ENCODE measurements around the gene RTN4.
"Not testable (repeated sequence)": the region's sequence is repeated elsewhere in the genome, so short reads cannot be mapped to it uniquely, and the experiment has no call there.

The RTN4 gene

DNA sequence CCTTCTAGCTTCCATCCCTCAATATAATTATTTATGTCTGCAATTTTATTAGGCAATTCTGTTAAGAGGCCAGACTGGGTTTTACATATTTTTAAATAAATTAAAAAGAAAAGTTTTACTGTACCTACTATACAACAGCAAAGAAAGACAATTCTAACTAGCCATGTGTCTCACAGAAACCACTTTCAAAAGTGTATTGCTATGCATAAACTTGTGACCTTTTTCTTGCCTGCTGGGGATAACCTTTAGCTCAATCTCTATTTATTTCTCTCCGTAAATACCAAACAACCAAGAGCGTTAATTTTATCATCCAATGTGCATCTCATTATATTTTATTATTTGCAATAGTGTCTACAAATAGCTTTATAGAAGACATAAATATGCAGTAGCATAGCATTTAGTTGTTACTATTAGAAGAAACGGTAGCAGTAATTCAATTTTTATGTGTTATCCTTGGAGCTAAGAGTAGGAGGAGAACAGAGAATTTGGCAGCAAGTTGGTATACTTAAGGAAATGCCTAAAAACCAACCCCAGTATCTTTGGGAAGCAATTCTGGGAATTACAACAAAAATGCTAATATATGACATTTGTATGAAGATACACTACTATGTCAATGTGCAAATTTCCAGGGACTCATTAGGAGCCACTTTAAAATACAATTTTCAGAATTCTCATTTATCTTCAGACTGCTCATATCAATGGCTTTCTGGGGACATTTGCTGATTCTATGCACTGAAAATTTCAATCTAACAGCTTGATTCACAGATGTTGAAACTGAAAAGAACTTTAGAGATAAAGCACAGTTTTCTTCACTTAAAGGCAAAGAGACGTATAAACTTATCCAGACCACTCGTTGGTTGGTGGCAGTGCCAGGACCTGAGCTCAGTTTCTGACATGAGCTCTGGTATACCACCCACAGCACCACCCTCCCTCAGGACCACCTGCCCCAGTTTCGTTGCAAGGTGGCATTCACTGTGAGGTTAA, 23.0 kb upstream of the RTN4 start:
- DNase-seq = no peak

DNA sequence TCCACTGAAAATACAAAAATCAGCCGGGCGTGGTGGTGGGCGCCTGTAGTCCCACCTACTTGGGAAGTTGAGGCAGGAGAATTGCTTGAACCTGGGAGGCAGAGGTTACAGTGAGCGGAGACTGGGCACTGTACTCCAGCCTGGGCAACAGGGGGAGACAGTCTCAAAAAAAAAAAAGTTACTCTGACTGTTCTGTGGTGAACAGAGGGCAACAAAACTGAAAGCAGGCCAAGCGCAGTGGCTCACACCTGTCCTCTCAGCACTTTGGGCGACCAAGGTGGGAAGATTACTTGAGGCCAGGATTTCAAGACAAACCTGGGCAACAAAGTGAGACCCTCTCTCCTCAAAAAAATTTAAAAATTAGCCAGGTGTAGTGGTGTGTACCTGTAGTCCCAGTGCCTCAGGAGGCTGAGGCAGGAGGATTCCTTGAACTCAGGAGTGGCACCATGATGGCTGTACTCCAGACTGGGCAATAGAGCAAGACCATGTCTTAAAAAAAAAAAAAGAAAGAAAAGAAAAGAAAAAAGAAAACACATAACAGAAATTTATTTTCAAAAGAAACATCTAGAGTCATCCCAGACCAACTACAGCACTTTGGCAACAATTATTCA, 13.6 kb upstream of the RTN4 start:
- DNase-seq = no peak

DNA sequence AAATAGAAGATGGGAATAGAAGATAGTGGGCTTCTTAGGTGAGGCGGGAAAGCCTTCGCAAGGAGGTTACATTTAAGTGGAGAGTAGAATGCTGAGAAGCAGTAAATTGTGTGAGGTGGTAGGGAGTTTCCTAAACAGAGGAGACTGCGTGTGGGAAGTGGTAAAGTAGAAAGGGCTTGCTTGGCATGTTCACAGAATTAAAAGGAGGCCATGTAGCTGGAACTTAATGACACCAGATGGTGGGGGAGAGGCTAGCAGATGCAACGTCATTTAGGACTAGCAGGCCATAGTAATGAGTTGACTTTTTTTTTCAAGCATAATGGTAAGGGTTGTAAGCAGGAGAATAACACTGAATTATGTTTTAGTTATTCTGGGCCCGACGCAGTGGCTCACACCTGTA, 13.0 kb upstream of the RTN4 start:
- DNase-seq = no peak

DNA sequence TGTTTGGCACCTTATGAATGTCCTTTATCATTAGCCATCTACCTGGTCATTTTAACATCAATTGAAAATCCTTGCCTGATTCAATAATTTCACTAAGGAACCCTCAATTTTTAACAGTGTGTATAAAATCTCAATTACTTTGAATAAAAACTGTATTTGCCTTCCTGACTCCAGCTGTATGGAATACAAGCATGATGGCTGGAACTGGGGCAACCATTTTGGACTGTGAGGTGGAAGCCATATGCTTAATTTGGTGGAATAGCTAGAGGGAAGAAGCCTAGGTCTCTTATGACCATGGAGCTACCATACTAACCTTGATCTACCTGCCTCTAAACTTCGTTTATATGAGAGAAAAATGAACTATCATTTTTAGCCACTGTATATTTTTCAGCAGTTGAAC, 12.5 kb upstream of the RTN4 start:
- DNase-seq = no peak

DNA sequence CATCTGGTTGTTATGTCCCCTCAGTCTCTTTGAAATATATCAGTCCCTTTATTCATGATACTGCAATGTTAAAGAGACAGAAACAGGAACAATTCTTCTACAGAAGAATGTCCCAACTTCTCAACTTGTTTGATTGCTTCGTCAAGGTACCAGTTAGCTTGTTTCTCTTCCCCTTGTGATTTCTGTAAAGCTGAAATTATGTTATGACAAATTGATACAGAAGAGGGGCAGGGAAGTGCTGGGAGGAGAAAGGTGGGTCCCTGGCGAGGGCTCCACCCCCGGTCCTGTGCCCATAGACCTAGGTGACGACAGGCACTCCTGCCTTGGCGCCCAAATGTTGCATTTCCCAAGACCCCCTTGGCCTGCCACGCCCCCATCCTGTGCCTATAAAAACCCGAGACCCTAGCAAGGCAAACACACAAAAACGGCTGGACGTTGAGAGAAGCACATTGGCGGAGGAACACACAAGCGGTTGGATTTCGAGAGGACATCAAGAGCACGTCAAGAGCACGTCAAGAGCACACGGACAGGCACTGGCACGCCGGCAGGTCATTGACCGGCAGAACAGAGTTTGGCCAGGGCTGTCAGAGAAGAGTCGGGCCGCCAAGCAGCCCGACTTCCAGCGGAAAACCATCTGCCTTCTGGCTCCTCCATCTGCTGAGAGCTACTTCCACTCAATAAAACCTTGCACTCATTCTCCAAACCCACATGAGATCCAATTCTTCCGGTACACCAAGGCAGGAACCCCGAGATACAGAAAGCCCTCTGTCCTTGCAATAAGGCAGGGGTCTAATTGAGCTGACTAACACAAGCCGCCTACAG, 11.5 kb upstream of the RTN4 start:
- DNase-seq = no peak

DNA sequence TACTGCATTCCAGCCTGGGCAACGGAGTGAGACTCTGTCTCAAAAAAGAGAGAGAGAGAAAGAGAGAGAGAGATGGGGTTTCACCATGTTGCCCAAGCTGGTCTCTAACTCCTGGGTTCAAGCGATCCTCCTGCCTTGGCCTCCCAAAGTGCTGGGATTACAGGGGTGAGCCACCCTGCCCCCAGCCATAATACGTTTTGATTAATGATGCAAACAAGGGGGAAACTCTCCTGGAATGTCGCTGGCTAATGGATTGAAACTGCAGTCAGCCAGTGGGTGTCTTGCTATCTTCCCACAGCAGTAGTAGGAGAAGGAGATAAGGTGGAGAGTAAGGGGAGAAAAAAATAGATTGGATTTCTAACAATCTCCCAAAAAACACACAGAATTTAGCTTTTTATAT, 9.5 kb upstream of the RTN4 start:
- DNase-seq = no peak

DNA sequence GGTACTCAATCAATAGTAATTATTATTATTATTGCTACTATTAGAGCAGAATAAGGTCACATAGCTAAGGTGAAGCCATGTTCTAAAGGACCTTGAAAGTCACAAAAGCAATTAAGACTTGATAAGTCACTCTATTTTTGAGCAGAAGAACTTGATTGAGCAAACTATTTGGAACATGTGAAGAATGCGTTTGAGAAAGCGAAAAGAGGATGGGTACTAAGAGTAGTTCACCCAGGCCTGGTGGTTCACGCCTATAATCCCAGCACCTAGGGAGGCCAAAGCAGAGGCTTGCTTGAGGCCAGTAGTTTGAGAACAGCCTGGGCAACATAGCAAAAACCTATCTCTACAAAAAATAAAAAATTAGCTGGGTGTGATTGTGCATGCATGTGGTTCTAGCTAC, 7.2 kb upstream of the RTN4 start:
- no peak for DNase-seq

DNA sequence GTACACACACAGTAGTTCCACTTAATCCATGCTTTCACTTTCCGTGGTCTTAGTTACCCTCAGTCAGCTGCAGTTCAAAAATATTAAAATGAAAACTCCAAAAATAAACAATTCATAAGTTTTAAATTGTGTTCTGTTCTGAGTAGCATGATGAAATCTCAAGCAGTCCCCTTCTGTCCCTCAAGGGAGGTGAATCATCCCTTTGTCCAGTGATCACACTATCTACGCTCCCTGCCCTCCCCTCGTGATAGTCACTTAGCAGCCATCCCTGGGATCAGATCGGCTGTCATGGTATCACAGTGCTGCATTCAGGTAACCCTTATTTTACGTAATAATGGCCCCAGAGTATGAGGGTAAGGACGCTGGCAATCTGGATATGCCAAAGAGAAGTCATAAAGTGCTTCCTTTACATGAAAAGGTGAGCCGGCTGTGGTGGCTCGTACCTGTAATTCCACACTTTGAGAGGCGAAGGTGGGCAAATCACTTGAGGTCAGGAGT, 5.8 kb upstream of the RTN4 start:
- no peak for DNase-seq

DNA sequence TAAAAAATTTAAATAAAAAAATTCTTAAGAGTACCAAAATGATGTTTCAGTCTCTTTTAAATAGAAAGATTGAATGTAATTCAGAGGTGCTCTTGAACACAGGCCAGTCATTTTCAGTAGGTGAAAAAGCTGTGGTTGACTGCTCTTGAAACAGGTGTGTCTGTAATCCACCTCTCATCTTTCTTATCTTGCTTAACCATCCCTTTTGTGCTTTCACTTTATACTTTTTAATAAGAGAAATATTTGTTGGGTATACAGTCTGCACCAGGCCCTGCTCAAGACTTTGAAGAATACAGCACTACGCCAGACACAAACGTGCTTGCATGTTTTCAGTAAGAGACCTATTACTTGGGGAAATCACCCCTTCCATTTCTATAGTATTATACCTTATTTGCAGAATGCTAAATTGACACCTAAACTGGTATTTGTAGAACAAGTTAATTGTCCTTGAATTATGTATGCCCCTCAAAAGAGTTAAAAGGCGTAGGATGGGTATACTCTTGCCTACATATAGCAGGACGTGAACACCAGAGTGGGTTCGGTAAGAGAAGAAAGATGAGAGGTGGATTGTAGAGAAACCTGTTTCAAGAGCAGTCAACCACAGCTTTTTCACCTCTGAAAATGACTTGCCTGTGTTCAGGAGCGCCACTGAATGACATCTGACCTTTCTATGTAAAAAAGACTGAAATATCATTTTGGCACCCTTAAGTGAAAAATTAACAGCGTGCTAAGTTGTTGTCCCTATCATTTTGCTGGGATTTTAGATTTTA, 4.0 kb upstream of the RTN4 start:
- DNase-seq = no peak

DNA sequence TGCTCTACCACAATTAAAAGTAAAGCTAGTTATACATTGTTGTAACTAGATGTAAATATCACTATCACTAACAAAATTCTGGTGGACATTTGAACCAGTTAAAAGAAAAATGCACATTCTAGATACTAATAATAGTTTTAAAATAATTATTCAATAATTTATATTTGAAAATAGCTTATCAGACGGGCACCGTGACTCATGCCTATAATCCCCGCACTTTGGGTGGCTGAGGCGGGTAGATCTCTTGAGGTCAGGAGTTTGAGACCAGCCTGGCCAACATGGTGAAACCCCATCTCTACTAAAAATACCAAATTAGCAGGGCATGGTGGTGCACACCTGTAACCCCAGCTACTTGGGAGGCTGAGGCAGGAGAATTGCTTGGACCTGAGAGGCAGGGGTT, 3.0 kb upstream of the RTN4 start:
- not testable (repeated sequence) for DNase-seq

DNA sequence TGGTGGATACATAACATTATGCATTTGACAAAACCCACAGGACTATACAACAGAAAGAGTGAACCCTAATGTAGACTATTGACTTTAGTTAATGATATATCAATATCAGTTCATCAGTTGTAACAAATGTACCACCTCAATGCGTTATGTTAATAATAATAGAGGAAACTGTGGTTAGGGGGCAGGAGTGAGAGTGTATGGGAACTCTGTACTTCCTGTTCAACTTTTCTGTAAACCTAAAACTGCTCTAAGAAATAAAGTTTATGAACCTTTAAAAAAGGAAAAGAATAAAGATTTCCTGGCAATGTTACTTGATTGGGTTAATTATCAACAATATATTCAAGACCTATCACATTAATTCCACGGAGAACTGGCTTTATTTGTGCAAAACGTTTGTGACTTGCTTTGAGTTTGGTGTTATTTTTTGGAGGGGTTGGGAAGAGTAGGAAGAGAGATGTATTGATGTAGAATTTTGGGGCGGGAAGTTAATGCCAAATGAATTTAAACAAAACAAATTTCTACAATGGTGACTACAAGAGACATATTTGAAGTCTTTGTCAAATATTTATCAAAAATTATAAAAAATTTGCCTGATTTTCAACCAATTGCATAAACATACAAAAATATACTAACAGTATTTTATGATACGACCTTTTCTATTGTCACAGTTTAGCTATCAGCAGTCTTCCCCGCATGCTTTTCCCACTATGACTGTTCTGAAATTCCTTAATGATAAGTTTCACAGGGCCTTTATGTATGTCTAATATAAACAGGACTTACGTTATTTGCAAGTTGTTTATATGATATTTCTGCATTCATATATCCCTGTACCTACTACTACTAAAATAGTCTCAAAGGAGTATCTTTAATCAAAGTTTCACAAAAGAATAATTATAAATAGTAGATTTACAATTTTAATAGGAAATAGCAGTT, 2.1 kb upstream of the RTN4 start:
- DNase-seq = peak in 1 of 2 experiments; percentile 45

DNA sequence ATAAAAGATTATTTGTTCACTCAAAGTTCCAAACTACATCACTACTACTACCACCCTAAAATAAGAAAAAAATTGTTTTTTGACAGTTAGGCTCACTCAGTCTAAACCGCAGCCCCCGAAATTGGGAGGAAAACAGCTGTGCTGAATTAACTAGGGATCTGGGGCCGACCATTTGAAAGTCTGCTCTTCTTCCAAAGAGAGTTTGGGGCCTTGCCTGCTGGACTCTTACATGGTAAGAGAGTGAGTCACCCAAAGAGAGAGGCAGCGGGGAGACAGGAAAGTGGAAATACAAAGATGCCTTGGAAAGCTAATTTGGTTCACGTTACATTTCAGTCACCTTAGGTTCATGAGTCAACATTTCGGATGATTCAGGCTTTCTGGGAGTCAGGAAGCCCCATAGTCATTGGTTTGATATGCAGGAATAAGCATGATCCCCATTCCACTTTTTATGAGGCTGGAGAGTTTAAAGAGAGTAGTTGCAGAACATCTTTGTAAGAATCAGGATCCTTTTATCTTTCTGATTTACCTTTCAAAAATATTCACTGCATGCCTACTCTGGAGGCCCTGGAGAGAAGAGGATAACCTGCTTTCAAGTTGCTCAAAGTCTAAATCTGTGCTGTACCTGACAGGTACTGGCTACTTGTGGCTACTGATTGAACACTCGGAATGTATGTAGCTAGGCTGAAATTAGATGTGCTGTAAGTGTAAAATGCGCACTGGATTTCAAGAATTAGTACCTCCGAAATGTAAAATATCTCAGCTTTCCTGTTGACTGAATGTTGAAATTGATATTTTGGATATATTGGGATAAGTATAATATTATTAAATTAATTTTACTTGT, 995 bp upstream of the RTN4 start:
- peak; percentile 96 to 97 for DNase-seq

DNA sequence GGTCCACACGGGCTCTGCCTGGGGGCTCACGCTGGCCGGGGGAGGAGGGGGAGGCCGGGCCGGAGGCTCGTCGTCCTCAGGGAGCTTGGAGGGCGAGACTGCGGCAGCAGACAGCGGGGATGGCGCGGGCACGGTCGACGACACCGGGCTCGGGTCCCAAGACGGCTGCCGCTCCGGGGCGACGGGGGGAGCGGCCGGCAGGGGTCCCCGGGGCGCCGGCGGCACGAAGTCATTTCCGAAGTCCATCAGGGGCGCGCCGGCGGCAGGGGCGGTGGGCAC, 491 bp downstream of the RTN4 start:
- DNase-seq = no peak

DNA sequence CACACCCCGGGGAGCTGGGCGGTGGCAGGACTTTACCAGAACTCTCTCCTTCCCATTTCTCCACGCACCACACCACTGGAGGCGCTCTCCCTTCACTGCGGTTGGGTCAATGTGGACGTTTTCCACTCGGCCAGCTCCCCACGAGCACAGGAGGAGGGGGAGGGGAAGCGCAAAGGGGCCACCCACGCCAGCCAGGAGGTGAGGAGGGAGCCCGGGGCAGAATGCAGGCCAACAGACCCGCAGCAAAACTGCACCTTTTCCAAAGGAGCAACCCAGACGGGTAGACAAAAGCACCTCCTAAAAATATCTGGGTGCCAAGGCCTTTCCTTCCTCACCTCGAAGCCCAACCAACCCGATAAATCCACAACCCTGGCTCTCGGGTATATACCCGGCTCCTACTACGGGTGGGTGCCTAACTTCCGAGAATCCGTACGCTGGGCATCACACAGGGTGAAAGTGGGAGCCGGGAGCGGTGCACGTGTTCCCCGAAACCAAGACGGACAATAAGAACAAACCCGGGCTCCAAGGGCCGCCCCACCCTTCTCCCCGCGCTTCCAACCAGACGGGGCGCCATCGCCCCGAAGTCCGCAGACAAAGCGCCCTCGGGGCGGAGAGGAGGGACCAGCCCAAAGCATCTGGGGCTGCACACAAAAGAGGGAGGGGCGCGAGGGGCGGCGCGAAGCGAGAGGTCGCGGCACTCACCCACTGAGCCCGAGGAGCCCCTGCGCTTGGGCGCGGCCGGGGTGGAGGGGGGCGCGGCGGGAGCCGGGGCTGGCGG, 1.0 kb downstream of the RTN4 start:
- DNase-seq = peak; percentile 25 to 39

DNA sequence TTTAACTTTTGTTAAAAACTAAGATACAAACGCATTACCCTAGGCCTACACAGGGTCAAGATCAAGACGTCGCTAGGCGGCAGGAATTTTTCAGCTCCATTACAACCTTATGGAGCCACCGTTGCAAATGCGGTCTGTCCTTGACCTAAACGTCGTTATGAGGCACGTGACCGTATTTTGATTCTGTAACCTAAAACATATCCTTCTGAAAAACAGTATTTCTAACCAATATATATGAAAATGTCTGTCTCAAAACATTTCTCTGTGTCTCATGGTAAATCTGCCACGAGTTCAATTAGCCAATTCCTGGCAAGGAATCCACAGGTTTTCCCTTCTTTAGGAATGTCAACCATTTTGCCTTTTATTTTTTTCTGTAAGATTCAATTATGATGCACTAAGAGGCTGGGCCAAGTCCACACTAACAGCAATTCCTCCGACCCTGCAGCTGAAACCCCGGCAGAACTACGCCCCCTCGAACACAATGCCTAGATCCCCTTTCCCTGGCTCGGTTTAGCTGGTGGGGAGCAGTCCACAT, 1.7 kb downstream of the RTN4 start:
- DNase-seq = peak; percentile 20 to 72

DNA sequence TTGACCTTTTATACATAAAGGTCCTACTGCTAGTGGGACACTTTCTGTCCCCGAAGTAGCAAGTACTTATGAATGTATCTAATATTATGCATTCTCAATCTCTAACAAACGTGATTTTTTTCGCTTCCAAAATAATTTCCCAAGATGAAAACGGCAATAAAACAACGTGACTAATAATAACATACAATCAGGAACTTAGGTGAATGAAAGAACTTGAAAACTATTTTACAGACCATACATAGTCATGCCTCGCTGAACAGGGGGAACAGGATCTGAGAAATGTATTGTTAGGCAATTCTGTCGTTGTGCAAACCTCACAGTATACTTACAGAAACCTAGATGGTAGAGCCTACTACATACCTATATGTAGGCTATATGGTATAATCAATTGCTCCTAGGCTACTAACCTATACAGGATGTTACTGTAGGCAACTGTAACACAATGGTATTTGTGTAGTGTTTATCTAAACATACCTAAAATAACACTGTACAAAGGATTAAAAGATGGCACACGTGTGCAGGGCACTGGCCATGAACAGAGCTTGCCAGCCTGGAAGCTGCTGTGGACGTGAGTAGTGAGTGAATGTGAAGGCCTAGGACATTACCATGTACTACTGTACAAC, 2.5 kb downstream of the RTN4 start:
- DNase-seq = peak in 1 of 2 experiments; percentile 43

DNA sequence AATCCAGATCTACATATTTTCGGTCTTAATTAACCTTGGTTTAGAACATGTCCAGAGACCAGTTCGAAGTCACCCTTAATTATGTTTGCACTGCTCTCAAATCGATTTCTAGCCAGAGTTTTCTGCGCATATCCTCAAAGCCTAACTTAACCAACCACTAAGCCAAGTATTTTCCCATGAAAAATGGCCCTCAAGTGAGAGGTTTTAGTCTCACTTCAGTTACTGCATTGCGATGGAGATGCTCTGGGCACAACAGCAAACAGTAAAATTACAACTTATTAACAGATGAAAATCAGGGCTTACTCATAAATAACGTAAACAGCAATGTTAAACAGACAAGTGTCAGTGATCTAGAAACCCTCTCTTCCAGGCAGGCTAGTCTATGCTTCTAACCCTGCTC, 4.5 kb downstream of the RTN4 start:
- no peak for DNase-seq

DNA sequence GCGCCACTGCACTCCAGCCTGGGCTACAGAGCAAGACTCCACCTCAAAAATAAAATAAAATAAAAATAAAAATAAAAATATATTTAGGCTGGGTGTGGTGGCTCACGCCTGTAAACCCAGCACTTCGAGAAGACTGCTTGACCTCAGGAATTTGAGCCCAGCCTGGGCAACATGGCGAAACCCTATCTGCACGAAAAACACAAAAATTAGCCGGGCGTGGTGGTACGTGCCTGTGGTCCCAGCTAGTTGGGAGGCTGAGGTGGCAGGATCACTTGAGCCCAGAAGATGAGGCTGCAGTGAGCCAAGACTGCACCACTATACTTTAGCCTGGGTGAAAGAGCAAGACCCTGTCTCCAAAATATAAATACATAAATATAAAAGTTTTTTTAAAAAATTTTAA, 6.4 kb downstream of the RTN4 start:
- no peak for DNase-seq

DNA sequence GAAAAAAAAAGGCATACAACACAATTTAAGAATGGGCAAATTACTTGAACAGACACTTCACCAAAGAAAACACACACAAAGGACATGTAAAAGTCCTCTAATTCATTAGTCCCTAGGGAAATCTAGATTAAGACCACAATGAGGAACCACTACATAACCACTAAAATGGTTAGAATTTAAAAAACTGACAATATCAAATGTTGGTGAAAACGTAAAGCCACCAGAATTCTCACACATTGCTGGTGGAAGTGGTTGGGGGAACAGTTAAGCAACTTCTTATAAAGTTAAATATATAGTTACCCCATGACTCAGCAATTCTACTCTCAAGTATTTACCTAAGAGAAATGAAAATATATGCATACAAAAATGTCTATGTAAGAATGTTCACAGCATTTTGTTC, 11.8 kb downstream of the RTN4 start:
- no peak for DNase-seq
